SKM-1 (cell line): ENCODE measurements around the gene ZDHHC18.
"Not testable (repeated sequence)": the region's sequence is repeated elsewhere in the genome, so short reads cannot be mapped to it uniquely, and the experiment has no call there.

Source experiments
- DNase-seq: peaks from one replicate; lab custom pipeline; 2025; ENCODE audit not compliant: unreplicated experiment; lab: John Stamatoyannopoulos, UW

ZDHHC18 gene

DNA sequence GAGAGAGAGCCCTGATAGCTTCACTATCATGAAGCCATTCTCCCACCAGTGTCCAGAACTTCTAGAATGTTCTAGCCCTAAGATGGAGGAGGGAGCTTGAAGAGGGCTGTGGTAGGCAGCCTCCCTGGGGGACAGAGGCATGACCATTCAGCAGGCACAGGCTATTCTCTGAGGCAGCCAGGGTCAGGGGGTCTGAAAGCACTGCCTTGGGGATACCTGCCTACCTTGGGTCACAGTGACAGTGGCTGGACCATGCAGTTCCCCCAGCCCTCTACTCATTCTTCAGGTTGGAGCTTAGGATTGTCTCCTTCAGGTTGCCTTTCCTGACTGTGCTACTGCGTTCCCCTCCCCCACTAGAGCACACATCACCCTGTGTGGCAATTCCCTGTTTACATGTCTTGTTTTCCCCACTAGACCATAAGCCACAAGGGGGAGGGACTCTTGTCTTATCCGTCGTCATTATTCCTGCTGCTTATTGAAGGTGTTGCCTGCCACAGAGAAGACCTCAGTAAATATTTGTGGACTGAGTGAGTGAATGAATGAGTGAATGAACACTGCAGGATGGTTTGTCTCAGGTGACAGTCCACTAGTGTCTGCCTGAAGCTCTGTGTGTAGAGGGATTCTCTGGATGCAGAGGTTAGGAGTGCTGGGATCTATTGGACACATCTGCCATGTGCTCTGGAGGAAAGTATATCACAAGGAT lies 5.2 kb downstream of the ZDHHC18 start:
- no peak for DNase-seq

DNA sequence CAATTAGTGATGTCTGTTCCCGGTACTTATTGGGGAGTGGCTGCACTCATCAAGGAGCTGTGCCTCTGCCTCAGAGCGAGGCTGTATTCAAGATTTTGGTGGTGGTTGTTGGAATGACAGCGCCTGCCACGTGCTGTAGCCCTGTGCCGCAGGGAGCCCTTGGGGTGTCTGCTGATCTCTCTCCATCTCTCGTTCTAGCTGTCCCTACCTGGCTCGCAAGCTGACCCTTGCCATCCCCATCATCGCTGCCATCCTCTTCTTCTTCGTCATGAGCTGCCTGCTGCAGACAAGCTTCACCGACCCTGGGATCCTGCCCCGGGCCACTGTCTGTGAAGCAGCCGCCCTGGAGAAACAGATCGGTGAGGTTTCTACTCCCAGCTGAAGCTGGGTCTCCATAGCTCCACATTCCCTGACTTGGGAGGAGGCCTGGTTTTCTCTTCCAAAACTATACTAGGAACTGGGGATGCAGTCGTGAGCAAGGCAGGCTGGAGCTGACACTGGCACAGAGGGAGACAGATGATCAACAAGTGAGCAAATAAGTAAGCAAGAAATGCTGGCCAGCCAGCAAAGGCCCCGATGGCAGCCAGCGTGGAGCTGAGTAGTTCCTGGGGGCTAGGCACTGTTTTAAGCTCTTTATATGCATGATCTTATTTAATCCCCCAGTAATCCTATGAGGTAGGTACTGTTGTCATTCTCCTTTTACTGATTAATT lies 5.9 kb downstream of the ZDHHC18 start:
- DNase-seq: no peak

GRCh38 chr1:26833432-26834405 lies 7.2 kb downstream of the ZDHHC18 start:
- DNase-seq: no peak

- not testable (repeated sequence) for DNase-seq
Observed at GRCh38 chr1:26837665-26838064, 11.2 kb downstream of the ZDHHC18 start.

DNA sequence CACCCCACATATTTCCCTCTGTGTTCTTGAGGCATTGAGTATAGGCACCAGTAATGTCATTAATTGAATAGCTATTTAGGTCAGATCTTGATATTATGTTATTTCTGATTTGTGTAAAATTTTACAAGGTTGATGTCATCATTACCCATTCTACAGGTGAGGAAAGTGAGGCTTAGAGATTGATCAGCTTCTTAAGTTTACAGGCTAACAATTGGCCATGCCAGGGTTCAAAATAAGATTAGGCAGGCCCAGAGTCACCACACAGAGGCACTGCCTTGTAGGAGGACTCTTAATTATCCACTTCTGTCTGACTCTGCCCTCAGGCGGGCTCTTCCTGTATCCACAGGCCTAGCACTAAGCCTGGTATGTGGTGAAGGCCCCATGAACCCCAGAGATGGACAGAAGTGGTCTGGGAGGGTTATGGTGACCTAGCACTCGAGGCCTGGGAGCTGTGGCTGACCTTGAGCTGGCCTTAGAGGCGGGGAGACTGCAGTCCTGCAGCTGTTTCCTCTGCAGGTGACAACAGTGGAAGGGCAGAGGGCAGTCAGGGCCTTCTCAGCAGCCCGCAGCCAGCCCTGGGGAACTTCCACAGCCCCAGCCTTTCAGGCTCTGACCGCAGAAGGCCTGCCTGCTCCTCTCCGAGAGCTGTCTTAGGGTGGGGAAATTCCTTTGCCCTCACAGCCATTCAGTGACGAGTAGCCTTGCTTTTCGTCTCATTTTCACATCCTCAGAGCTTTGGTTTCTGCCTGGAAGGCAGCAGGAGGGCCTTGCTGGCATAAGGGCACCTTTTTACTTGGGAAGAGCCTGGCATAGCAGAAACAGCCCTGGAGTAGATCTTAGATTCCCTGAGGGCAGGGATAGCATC lies 12.2 kb downstream of the ZDHHC18 start:
- no peak for DNase-seq

DNA sequence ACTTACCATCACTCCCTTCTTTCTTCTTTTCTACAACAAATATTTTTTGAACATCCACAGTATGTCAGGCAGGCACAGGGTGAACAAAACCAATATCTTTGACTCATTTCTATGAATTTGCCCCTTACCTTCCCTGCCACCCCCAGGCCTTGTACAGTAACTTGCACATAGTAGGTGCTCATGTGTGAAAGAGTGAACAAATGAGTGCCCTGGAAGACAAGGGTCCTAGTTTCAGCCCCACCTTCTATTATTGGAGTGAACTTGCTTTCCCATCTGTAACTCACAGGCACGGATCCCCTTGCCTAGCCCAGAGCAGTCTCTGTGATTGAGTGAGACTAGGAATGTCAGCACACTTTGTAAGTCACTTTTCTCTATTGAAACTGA lies 12.8 kb downstream of the ZDHHC18 start:
- no peak for DNase-seq

- DNase-seq: no peak
Observed at GRCh38 chr1:26839779-26840178, 13.3 kb downstream of the ZDHHC18 start.

DNA sequence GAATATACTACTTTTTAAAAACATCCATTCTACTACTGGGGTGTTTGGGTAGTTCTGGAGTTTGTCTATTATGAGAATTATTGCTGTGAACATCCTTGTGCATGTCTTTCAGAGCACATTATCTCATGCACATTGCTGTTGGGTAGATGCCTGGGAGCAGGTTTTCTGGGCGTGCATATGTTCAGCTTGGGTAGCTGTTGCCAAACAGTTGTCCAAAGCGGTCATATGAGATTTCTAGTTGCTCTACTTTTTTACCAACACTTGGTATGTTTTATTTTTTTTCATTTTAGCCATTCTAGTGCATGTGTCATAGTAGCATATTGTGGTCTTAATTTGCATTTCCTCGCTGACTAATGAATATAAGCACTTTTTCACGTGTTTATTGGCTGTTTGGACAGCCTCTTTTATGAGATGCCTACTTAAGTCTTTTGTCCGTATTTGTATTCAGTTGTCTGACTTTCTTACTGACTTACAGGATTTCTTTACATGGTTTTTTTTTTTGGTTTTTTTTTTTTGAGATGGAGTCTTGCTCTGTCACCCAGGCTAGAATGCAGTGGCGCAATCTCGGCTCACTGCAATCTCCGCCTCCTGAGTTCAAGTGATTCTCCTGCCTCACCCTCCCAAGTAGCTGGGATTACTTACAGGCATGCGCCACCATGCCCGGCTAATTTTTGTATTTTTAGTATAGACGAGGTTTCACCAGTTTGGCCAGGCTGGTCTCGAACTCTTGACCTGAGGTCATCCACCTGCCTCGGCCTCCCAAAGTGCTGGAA lies 18.1 kb downstream of the ZDHHC18 start:
- no peak for DNase-seq

- not testable (repeated sequence) for DNase-seq
Observed at GRCh38 chr1:26847826-26848225, 21.3 kb downstream of the ZDHHC18 start.

DNA sequence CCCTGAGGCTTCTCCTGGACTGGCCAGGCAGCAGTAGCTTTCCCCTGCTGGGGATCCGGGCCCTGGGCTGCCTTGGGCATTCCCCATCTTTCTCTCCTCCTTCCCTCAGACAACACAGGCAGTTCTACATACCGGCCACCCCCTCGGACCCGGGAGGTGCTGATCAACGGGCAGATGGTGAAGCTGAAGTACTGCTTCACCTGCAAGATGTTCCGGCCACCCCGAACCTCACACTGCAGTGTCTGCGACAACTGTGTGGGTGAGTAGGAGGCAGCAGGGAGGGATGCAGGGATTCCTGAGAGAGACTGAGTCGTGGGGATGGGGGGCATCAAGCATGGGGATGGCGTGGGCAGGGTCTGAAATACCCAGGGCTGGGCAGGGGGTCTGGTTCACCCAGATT lies 22.0 kb downstream of the ZDHHC18 start:
- no peak for DNase-seq

- DNase-seq: no peak
Observed at GRCh38 chr1:26848941-26849774, 22.7 kb downstream of the ZDHHC18 start.

GRCh38 chr1:26851106-26851684 lies 24.7 kb downstream of the ZDHHC18 start:
- DNase-seq: no peak

DNA sequence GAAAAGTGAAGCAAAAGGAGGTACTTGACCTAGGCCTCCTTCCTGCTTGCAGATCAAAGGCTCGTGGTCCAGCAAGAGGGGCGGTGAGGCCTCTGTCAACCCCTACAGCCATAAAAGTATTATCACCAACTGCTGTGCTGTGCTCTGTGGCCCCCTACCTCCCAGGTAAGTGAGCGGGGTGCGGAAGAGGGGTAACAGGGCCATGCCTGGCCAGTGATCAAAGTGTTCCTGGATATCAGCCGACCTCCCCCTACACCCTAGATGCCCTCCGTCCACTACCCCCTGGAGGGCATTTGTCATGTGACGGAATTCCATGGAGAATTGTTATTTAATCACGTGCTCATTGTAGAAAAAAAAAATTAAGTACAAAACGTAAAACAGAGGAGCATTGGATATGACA lies 26.2 kb downstream of the ZDHHC18 start:
- no peak for DNase-seq

DNA sequence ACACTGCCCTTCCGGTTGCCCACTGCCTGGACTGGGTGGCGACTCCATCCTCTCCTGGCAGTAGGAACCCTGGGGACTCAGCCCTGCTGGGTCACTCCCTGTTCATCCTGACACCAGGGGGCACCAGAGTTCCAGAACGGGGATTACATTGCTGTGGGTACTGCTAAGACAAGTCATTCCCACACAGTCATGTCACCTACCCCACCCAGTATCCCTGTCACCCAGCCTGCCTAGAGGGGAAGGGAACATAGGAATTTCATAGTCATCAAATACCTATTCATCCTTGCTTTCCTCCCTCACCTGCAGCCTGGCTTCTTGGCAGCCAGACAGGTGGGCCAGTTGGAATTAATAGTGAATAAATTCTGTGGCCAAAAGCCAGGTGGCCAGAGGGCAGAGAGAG lies 26.7 kb downstream of the ZDHHC18 start:
- DNase-seq: no peak

DNA sequence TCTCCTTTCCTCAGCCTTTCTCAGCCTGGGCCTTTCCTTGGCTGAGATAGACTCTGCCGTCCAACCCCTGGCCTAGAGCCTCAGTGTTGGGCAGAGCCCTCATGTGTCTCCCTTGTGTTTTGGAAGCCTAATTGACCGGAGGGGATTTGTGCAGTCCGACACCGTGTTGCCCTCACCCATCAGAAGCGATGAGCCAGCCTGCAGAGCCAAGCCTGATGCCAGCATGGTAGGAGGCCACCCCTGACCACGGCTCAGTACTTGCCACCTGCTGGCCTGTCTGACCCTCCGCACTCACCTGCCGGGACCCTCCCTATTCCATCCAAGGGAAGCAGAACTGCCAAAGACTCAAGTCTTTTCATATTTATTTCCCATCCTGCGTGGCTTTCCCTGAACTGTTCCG lies 27.1 kb downstream of the ZDHHC18 start:
- DNase-seq: no peak

GRCh38 chr1:26854906-26855305 lies 28.4 kb downstream of the ZDHHC18 start:
- no peak for DNase-seq

GRCh38 chr1:26855636-26856035 lies 29.1 kb downstream of the ZDHHC18 start:
- no peak for DNase-seq

- no peak for DNase-seq
Observed at GRCh38 chr1:26856181-26856580, 29.7 kb downstream of the ZDHHC18 start.
